IPS DF 6.9 (cell line): ENCODE results near the gene FXYD4.
A peak's percentile ranks its signal among the peaks of the same experiment; 100 is the strongest.

Experiments
- DNase-seq: peaks from one replicate; pipeline ENCODE4 v3.0.0-alpha.2; 2013; ENCODE audit warnings: low read depth, low spot score
- H3K27ac ChIP-seq: one replicate; pipeline ENCODE4 v1.5.1; 2013; ENCODE audit warnings: low read length, control low read depth
- H3K27me3 ChIP-seq: 2 replicates; pipeline ENCODE4 v1.6.1; 2013; ENCODE audit warnings: mild to moderate bottlenecking, low read length; ENCODE audit not compliant: control insufficient read depth, insufficient read depth
- H3K36me3 ChIP-seq: 2 replicates; pipeline ENCODE4 v1.6.1; 2013; ENCODE audit warnings: low read length; ENCODE audit not compliant: control insufficient read depth, insufficient read depth
- H3K4me1 ChIP-seq: 2 replicates; pipeline ENCODE4 v1.6.1; 2013; ENCODE audit warnings: low read length; ENCODE audit not compliant: control insufficient read depth, insufficient read depth
- H3K4me3 ChIP-seq: 2 replicates; pipeline ENCODE4 v1.5.1; 2013; ENCODE audit warnings: mild to moderate bottlenecking, low read length
- H3K9me3 ChIP-seq: 2 replicates; pipeline ENCODE4 v1.6.1; 2013; ENCODE audit warnings: low read length, inconsistent platforms; ENCODE audit not compliant: control insufficient read depth, insufficient read depth
- WGBS: extraction: QIAGEN DNeasy Blood & Tissue Kit; methylation state at CpG from one replicate; pipeline ENCODE4 v1.1.7; 2013; ENCODE audit warnings: mixed read lengths, missing lambda C conversion rate; ENCODE audit not compliant: insufficient read length, insufficient coverage; 5-methylcytosine and 5-hydroxymethylcytosine counted together

The FXYD4 gene

DNA sequence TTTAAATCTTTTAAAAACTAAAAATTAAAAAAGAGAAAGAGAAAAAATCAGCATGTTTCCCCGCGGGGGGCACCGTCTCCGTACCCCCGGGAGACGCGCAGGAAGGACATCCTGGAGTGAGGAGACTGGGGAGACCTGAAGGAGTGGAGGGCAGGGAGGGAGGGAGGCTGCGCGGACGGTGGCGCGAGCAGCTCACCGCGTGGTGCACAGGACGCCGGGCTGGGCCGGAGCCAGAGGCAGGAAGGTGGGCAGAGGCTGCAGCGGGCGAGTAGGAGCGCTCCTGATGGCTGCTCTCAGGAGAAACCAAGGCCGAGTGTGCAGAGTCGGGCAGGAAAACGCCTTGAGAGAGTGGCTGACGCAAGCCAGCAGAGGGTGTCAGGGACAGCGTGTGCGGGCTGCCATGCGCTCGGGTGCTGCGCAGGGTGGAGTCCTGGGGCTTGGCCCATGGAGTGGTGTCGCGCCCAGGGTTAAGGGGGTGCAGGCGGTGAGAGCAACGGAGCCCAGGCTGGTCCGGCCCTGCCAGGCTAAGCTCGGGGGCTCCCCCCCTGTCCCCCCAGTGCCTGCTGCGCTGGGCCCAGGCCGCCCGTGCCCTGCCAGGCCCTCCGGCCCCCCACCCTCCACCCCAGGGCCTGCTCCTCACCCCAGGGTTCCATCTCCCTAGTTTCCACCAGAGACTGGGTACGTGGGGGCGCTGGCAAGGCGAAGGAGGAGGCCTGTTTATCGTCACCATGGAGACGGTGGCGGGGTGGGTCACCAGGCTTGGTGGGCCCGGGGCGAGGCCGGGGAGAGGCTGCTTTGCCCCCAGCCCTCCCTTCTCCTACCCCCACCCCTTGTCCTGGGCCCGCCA lies 28.9 kb upstream of the FXYD4 start:
- H3K4me1 ChIP-seq = peaks cover 3% of the 10 kb centered on the region
- H3K36me3 ChIP-seq = peaks cover 3% of the 10 kb centered on the region; the same call in 1 of the 2 replicates
- H3K4me3 ChIP-seq = no peak overlapping the region
- no peaks in the 10 kb centered on the region for H3K27me3 ChIP-seq
- no peaks in the 10 kb centered on the region for H3K9me3 ChIP-seq
- H3K27ac ChIP-seq = no peak overlapping the region
- WGBS = no CpG with 5 or more reads among the region's 49 CpGs
- no peak for DNase-seq

DNA sequence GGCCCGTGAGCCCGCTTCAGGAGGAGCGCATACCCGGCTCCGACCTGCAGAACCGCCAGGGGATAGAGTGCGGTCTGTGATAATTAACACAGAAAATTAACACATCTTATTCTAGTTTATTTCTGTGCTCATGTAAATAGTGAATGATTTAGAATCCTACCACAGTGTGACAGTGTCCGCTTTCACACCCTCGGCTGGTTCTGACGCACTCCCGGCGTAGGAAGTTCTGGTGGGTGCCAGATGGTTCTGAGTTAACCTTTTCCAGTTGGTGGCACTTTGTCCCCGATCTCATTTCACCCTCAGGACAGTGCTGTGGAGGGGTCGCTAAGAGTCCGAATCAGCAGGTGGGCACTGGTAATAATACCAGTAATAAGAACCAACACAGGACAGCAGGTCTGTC lies 28.3 kb upstream of the FXYD4 start:
- Histone ChIP-seq H3K4me3 (no peak overlapping the region), H3K27me3 (no peaks in the 10 kb centered on the region), H3K9me3 (no peaks in the 10 kb centered on the region), H3K4me1 (peaks cover 1% of the 10 kb centered on the region), H3K27ac (no peak overlapping the region), H3K36me3 (peaks cover 3% of the 10 kb centered on the region; the same call in 1 of the 2 replicates)
- WGBS = no CpG with 5 or more reads among the region's 15 CpGs
- DNase-seq = no peak

DNA sequence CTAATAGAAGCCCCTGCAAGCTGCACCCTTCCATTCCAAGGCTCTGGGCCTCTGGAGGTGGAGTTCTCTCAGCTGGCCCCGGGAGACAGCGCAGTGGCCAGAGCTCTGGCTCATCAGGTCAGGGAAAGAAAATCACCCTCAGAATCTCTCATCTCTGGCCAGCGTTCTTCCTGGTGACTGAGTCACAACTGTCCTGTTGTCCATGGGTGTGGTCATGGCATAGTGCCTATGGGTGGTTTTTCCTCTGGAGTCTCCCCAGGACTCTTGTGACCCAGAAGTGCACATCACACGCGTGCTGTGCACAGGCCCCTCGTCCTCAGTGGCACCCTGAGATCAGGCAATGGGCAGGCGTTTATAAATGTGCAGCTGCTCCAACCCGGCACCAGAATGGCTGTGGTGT lies 27.4 kb upstream of the FXYD4 start:
- no peak overlapping the region for H3K4me3 ChIP-seq
- no peak for DNase-seq
- no peak overlapping the region for H3K27ac ChIP-seq
- H3K9me3 ChIP-seq = no peaks in the 10 kb centered on the region
- WGBS = no CpG with 5 or more reads among the region's 8 CpGs
- H3K4me1 ChIP-seq = no peaks in the 10 kb centered on the region
- peaks cover 3% of the 10 kb centered on the region; the same call in 1 of the 2 replicates for H3K36me3 ChIP-seq
- no peaks in the 10 kb centered on the region for H3K27me3 ChIP-seq

DNA sequence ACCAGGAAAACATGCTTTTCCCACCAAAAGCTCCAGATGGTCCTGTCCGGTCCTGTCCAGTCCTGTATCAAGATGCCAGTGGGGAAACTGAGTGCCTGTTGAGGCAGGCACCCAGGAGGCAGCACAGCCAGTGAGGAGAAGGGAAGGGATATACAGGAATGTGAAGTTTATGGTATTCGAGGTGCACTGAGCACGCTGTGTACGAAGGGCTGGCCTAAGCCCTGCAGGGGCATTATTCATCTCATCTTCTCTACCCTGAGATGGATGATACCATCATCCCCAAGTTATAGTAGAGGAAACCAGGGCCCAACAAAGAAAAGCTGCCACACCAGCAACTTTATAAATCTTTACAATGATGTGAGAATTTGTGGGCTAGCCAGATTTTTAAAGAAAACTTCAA lies 23.4 kb upstream of the FXYD4 start:
- H3K27me3 ChIP-seq = no peaks in the 10 kb centered on the region
- no peaks in the 10 kb centered on the region for H3K4me1 ChIP-seq
- WGBS = no CpG with 5 or more reads among the region's 4 CpGs
- H3K27ac ChIP-seq = no peak overlapping the region
- DNase-seq = no peak
- H3K36me3 ChIP-seq = no peaks in the 10 kb centered on the region
- no peak overlapping the region for H3K4me3 ChIP-seq
- no peaks in the 10 kb centered on the region for H3K9me3 ChIP-seq

DNA sequence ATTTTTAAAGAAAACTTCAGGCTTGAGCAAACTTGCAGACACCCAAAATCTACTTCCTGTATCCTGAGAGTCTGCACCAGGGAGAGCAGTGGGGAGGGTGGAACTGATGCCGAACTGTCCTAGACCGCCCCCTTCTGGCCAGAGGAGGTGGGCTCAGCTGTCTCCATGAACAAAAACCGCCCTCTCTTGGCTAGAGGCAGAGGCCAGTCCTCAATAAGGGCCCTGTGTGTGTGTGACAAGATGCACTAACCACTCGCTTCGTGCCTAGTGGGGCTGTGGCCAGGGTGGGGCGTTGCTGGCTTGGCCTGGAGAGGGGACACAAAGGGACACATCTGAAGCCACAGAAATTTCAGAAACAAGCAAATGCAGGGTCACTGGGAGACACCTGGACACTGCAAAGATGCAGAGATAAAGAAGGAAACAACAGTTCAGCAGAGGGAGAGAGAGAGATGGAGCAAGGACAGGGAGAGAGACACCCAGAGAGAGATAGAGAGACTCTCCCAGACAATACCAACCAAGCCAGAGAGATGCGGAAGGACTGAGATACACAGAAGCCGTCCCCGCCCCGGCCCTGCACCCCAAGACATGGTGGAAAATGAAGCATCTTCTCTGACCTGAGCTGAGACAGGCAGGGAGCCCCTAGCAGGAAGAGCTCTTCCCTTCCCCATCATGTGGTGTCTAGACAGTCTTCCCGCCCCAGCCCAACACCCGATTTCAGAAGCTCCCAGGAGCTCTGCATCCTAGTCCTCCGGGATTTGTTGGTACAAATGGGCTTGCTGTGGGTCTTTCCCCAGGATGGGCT lies 22.7 kb upstream of the FXYD4 start:
- no peaks in the 10 kb centered on the region for H3K4me1 ChIP-seq
- no peaks in the 10 kb centered on the region for H3K27me3 ChIP-seq
- no peak overlapping the region for H3K27ac ChIP-seq
- H3K9me3 ChIP-seq = no peaks in the 10 kb centered on the region
- no peak overlapping the region for H3K4me3 ChIP-seq
- WGBS = no CpG with 5 or more reads among the region's 13 CpGs
- H3K36me3 ChIP-seq = no peaks in the 10 kb centered on the region
- DNase-seq = peak; percentile 64

DNA sequence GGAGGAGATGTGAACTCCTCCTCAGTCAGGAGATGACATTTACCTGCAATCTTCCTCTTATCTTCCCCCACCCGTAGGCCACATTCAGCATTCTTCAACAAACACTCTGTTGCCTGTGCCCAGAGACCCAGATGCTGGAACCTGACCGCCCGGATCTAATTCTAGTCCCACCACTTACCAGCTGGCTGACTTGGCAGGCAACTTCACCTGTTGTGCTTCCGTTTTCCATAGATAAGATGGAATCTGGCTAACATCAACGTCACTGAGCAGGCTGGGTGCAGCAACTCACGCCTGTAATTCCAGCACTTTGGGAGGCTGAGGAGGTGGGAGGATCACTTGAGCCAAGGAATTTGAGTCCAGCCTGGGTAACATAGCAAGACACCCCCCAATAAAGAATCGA lies 21.3 kb upstream of the FXYD4 start:
- no peak overlapping the region for H3K4me3 ChIP-seq
- peaks cover 1% of the 10 kb centered on the region; the same call in 1 of the 2 replicates for H3K4me1 ChIP-seq
- no peaks in the 10 kb centered on the region for H3K36me3 ChIP-seq
- WGBS = no CpG with 5 or more reads among the region's 7 CpGs
- H3K27me3 ChIP-seq = no peaks in the 10 kb centered on the region
- H3K27ac ChIP-seq = no peak overlapping the region
- no peak for DNase-seq
- no peaks in the 10 kb centered on the region for H3K9me3 ChIP-seq

DNA sequence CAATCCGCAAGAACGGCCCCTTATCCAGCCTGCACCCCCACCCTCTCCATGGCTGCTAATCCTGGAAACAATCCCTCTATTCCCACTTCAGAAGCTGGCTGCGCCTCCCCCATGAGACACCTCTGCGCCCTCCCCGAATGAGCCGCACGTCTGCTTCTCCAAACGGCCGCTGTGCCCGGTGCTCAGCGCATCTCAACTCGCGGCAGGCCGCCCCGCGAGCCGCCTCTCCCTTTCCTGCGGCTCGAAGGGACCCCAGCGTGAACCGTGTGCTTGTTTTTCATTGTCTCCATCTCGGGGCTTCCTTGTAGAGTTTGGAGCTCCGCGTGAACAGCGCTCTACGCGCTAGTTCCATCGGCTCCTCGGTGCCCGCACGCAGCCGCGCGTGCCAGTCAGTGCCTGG lies 20.8 kb upstream of the FXYD4 start:
- Histone ChIP-seq H3K9me3 (no peaks in the 10 kb centered on the region), H3K36me3 (no peaks in the 10 kb centered on the region), H3K4me1 (peaks cover 1% of the 10 kb centered on the region; the same call in 1 of the 2 replicates), H3K27me3 (no peaks in the 10 kb centered on the region), H3K4me3 (no peak overlapping the region), H3K27ac (no peak overlapping the region)
- DNase-seq = no peak
- no CpG with 5 or more reads among the region's 34 CpGs for WGBS

DNA sequence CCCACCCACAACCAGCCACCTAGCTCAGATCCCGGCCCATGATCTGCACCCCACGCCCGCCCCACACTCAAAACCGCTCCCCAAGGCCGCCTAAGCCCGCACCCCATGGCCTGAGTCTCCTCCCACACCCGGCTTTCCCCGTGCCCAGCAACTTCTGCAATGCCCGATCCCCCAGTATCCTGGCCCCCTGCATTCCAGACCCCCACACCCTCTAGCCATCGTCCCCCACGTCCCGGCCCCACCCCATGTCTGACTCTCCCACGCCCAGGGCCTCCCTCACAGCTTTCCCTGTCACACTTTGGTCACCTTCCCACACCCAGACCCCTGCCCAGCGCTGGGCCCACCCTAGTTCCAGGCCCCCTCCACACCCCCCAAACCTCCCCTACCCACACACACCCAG lies 20.1 kb upstream of the FXYD4 start:
- H3K36me3 ChIP-seq = no peaks in the 10 kb centered on the region
- no peak for DNase-seq
- H3K4me3 ChIP-seq = no peak overlapping the region
- H3K9me3 ChIP-seq = no peaks in the 10 kb centered on the region
- WGBS = no CpG with 5 or more reads among the region's 14 CpGs
- H3K4me1 ChIP-seq = peaks cover 1% of the 10 kb centered on the region; the same call in 1 of the 2 replicates
- no peak overlapping the region for H3K27ac ChIP-seq
- no peaks in the 10 kb centered on the region for H3K27me3 ChIP-seq

DNA sequence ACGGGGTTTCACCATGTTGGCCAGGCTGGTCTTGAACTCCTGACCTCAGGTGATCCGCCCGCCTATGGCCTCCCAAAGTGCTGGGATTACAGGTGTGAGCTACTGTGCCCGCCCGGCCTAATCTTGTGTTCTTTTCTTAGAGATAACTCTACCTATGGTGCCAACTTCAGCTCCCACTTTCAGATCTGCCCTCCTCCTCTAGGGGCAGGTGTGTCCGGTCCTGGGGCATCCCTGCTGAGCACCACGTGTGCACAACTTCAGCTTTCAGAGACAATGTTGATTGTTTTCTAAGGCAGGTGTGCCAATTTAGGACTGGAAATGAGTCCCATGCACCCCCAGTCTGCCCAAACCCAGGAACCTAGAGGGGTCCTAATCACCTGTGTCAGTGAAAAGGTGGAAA lies 18.5 kb upstream of the FXYD4 start:
- Histone ChIP-seq H3K27ac (no peak overlapping the region), H3K4me3 (no peak overlapping the region), H3K4me1 (peaks cover 1% of the 10 kb centered on the region; the same call in 1 of the 2 replicates), H3K27me3 (no peaks in the 10 kb centered on the region), H3K36me3 (no peaks in the 10 kb centered on the region), H3K9me3 (no peaks in the 10 kb centered on the region)
- WGBS = no CpG with 5 or more reads among the region's 7 CpGs
- no peak for DNase-seq

DNA sequence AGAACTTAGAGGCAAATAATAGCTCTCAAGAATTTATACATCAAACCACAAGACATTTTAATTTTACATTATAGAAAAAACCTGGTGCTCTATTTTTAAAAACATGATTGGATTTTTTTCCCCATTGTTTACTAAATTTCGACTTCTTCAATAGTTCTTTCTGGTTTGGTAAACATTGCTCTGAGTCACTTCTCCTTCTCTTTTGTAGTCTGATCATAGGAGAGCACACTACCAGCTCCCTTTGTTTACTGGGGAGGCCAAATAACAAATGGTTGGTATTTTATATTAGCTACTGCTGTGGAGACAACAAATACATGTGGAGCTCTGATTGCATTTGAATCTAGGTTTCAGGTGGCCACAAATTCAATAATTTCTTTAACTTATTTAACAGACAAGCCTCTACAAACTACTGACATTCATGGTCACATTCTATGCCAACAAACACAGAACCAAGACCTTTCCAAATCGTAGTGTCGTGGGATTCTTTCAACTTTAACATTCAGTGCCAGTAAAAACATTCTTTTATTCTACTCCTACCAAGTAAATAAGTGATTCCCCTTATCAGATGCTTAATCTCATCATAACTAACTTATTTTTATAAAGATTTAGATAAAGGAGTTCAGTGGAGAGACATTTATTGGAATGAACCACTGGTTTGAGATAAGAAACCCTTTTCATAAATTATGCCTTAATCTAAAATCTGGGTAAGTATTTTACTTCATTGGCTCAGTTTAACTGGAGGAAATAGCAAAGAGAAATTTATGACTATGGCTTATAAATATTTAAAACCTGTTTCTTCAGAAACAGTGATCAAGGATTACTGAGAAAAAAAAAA lies 17.7 kb upstream of the FXYD4 start:
- no peaks in the 10 kb centered on the region for H3K36me3 ChIP-seq
- H3K4me1 ChIP-seq = peaks cover 1% of the 10 kb centered on the region; the same call in 1 of the 2 replicates
- no peak overlapping the region for H3K4me3 ChIP-seq
- WGBS = no CpG with 5 or more reads among the region's 3 CpGs
- DNase-seq = no peak
- H3K27me3 ChIP-seq = no peaks in the 10 kb centered on the region
- H3K9me3 ChIP-seq = no peaks in the 10 kb centered on the region
- no peak overlapping the region for H3K27ac ChIP-seq
